Activated CD8-positive, alpha-beta T cell treated with anti-CD3 and anti-CD28 coated beads, Interleukin-2, amount 10 ng/mL, durations not matched to agents 7 days and 5 days (primary cell): ENCODE data around the gene TRIM14. TPM values are rescaled to one million over a fixed set of nuclear protein-coding genes. Genes with fewer than 3 reads are reported as not detected.
A peak's percentile ranks its signal among the peaks of the same experiment; 100 is the strongest.

Experiments used
- ATAC-seq: fragments of 150-1000 bp; cut with Tn5 transposase; one replicate; pipeline ENCODE4 v1.10.0; 2021; ENCODE audit warnings: moderate library complexity
- CTCF ChIA-PET: fragments of 350-600 bp; sonication (Branson Sonifier 250); formaldehyde crosslinking; loops from one replicate; lab custom pipeline; 2021; ENCODE audit warnings: antibody characterized with exemption; lab: Charles Lee
- POLR2A ChIA-PET: fragments of 350-600 bp; sonication (Branson Sonifier 250); formaldehyde crosslinking; loops from one replicate; lab custom pipeline; 2021; ENCODE audit warnings: antibody characterized with exemption; lab: Charles Lee
- DNase-seq: peaks from one replicate; pipeline ENCODE4 v3.0.0-alpha.2; 2020
- H3K27ac Mint-ChIP-seq: one replicate; pipeline ENCODE4 v1.8.0; 2021; ENCODE audit warnings: mild to moderate bottlenecking, mixed read lengths
- H3K27me3 Mint-ChIP-seq: one replicate; pipeline ENCODE4 v1.8.0; 2021; ENCODE audit warnings: low read depth, mixed read lengths
- H3K36me3 Mint-ChIP-seq: one replicate; pipeline ENCODE4 v1.8.0; 2021; ENCODE audit warnings: low read depth, mixed read lengths
- H3K4me1 Mint-ChIP-seq: one replicate; pipeline ENCODE4 v1.8.0; 2021; ENCODE audit warnings: low read depth, mixed read lengths
- H3K4me3 Mint-ChIP-seq: one replicate; pipeline ENCODE4 v1.8.0; 2021; ENCODE audit warnings: mild to moderate bottlenecking, mixed read lengths
- H3K9me3 Mint-ChIP-seq: one replicate; pipeline ENCODE4 v1.8.0; 2022; ENCODE audit warnings: mixed read lengths; ENCODE audit not compliant: insufficient read depth
- total RNA-seq, 2 experiments: library from RNA; stranded (reverse); gene quantifications; one replicate each; pipeline ENCODE4 v1.2.3, GENCODE V29; 2021

TRIM14 gene
- total RNA-seq, 2 experiments from 2014 or later: 85.2 to 90.5 TPM

- peaks cover 91% of the 10 kb centered on the region for H3K4me1 Mint-ChIP-seq
- peaks cover 79% of the 10 kb centered on the region for H3K36me3 Mint-ChIP-seq
- peak overlapping the region; percentile 98 for H3K27ac Mint-ChIP-seq
- CTCF ChIA-PET: interaction anchor here (1.7 to 5.0 kb wide), 3 partner anchors 9 to 17 kb away, joined by 6 to 50 read pairs (median 7); partner anchors contain the start of gene TRIM14
- peak overlapping the region; percentile 48 for H3K4me3 Mint-ChIP-seq
- POLR2A ChIA-PET: interaction anchor here (1.5 to 2.5 kb wide), 2 partner anchors 14 to 152 kb away, joined by 4 to 12 read pairs; partner anchors contain the start of gene TRIM14
- no peak for DNase-seq
- ATAC-seq: no peak
- no peaks in the 10 kb centered on the region for H3K27me3 Mint-ChIP-seq
- H3K9me3 Mint-ChIP-seq: no peaks in the 10 kb centered on the region
Observed at GRCh38 chr9:98104445-98104881, 14.6 kb downstream of the TRIM14 start.

GRCh38 chr9:98101868-98102273 is 17.2 kb downstream of the TRIM14 start:
- DNase-seq (peak; percentile 93), ATAC-seq (peak; percentile 98)
- Mint-ChIP-seq H3K4me3 (peak overlapping the region; percentile 79), H3K36me3 (peaks cover 76% of the 10 kb centered on the region), H3K9me3 (no peaks in the 10 kb centered on the region), H3K27me3 (no peaks in the 10 kb centered on the region), H3K27ac (peak overlapping the region; percentile 99), H3K4me1 (peaks cover 86% of the 10 kb centered on the region)
- ChIA-PET POLR2A (interaction anchor here (0.6 to 2.2 kb wide), 13 partner anchors 9 to 179 kb away, joined by 3 to 33 read pairs (median 6); partner anchors contain the start of genes CORO2A, NANS, TBC1D2 and TRIM14), CTCF (interaction anchor here (0.7 to 5.0 kb wide), 14 partner anchors 9 to 195 kb away, joined by 3 to 50 read pairs (median 4); partner anchors contain the start of genes TBC1D2 and TRIM14)

- peaks cover 75% of the 10 kb centered on the region for H3K36me3 Mint-ChIP-seq
- ATAC-seq: no peak
Observed at GRCh38 chr9:98101416-98101815, 17.6 kb downstream of the TRIM14 start.

GRCh38 chr9:98100456-98100855 is 18.6 kb downstream of the TRIM14 start:
- H3K27ac Mint-ChIP-seq: peak overlapping the region; percentile 56
- no peaks in the 10 kb centered on the region for H3K27me3 Mint-ChIP-seq
- ChIA-PET CTCF (interaction anchor here (1.2 to 5.0 kb wide), 6 partner anchors 8 to 164 kb away, joined by 3 to 50 read pairs (median 10); partner anchors contain the start of gene TRIM14), POLR2A (interaction anchor here (0.9 to 1.4 kb wide), 3 partner anchors 8 to 23 kb away, joined by 4 to 5 read pairs (median 5); partner anchors contain the start of gene TRIM14)
- H3K36me3 Mint-ChIP-seq: peaks cover 74% of the 10 kb centered on the region
- ATAC-seq (no peak), DNase-seq (no peak)
- no peaks in the 10 kb centered on the region for H3K9me3 Mint-ChIP-seq
- H3K4me1 Mint-ChIP-seq: peaks cover 75% of the 10 kb centered on the region
- H3K4me3 Mint-ChIP-seq: peak overlapping the region; percentile 6

More at GRCh38 chr9:98101416-98101815, 17.6 kb downstream of the TRIM14 start:
- H3K4me3 Mint-ChIP-seq: peak overlapping the region; percentile 79
- no peaks in the 10 kb centered on the region for H3K27me3 Mint-ChIP-seq
- no peak for DNase-seq
- peak overlapping the region; percentile 99 for H3K27ac Mint-ChIP-seq
- H3K9me3 Mint-ChIP-seq: no peaks in the 10 kb centered on the region
- peaks cover 85% of the 10 kb centered on the region for H3K4me1 Mint-ChIP-seq
- POLR2A ChIA-PET: interaction anchor here (0.6 to 2.2 kb wide), 12 partner anchors 9 to 179 kb away, joined by 3 to 33 read pairs (median 6); partner anchors contain the start of genes CORO2A, NANS, TBC1D2 and TRIM14
- CTCF ChIA-PET: interaction anchor here (0.7 to 5.0 kb wide), 15 partner anchors 9 to 195 kb away, joined by 3 to 50 read pairs (median 4); partner anchors contain the start of genes TBC1D2 and TRIM14

GRCh38 chr9:98099898-98100297 is 19.1 kb downstream of the TRIM14 start:
- no peak for ATAC-seq
- Mint-ChIP-seq H3K4me3 (peak overlapping the region; percentile 6), H3K9me3 (no peaks in the 10 kb centered on the region), H3K36me3 (peaks cover 72% of the 10 kb centered on the region), H3K27ac (peak overlapping the region; percentile 71), H3K27me3 (no peaks in the 10 kb centered on the region), H3K4me1 (peaks cover 69% of the 10 kb centered on the region)
- no peak for DNase-seq
- POLR2A ChIA-PET: interaction anchor here (0.7 to 1.4 kb wide), 4 partner anchors 9 to 710 kb away, joined by 3 to 5 read pairs (median 4); partner anchors contain the start of gene TRIM14
- CTCF ChIA-PET: interaction anchor here (1.0 to 5.0 kb wide), 4 partner anchors 18 to 164 kb away, joined by 3 to 50 read pairs (median 8); partner anchors contain the start of gene TRIM14

- Mint-ChIP-seq H3K9me3 (no peaks in the 10 kb centered on the region), H3K27me3 (no peaks in the 10 kb centered on the region), H3K4me3 (no peak overlapping the region), H3K36me3 (peaks cover 72% of the 10 kb centered on the region), H3K27ac (peak overlapping the region; percentile 71), H3K4me1 (peaks cover 65% of the 10 kb centered on the region)
- CTCF ChIA-PET: interaction anchor here (1.0 kb wide), 1 partner anchor 106 kb away, joined by 3 read pairs; no protein-coding TSS in a partner anchor
- ATAC-seq (no peak), DNase-seq (no peak)
- POLR2A ChIA-PET: interaction anchor here (0.7 to 2.5 kb wide), 3 partner anchors 10 to 710 kb away, joined by 3 to 18 read pairs (median 5); partner anchors contain the start of gene TRIM14
Observed at GRCh38 chr9:98099346-98099745, 19.7 kb downstream of the TRIM14 start.

GRCh38 chr9:98097836-98098235 is 21.2 kb downstream of the TRIM14 start:
- Mint-ChIP-seq H3K4me1 (peaks cover 56% of the 10 kb centered on the region), H3K27me3 (no peaks in the 10 kb centered on the region), H3K36me3 (peaks cover 72% of the 10 kb centered on the region), H3K27ac (peak overlapping the region; percentile 8), H3K4me3 (no peak overlapping the region), H3K9me3 (no peaks in the 10 kb centered on the region)
- POLR2A ChIA-PET: interaction anchor here (0.8 to 2.5 kb wide), 9 partner anchors 12 to 159 kb away, joined by 3 to 18 read pairs (median 4); partner anchors contain the start of genes CORO2A, TBC1D2 and TRIM14
- DNase-seq (no peak), ATAC-seq (no peak)
- CTCF ChIA-PET: interaction anchor here (0.7 to 2.1 kb wide), 13 partner anchors 14 to 175 kb away, joined by 3 to 11 read pairs (median 4); partner anchors contain the start of genes TRIM14 and TRMO

- peaks cover 74% of the 10 kb centered on the region for H3K36me3 Mint-ChIP-seq
- ATAC-seq (no peak), DNase-seq (no peak)
- peak overlapping the region; percentile 62 for H3K27ac Mint-ChIP-seq
- H3K27me3 Mint-ChIP-seq: no peaks in the 10 kb centered on the region
- peaks cover 41% of the 10 kb centered on the region for H3K4me1 Mint-ChIP-seq
- POLR2A ChIA-PET: interaction anchor here (0.6 to 1.1 kb wide), 2 partner anchors 9 to 22 kb away, joined by 3 to 4 read pairs; no protein-coding TSS in a partner anchor
- CTCF ChIA-PET: interaction anchor here (1.3 kb wide), 1 partner anchor 22 kb away, joined by 3 read pairs; no protein-coding TSS in a partner anchor
- H3K9me3 Mint-ChIP-seq: no peaks in the 10 kb centered on the region
- no peak overlapping the region for H3K4me3 Mint-ChIP-seq
Observed at GRCh38 chr9:98096091-98096490, 22.9 kb downstream of the TRIM14 start.

- DNase-seq: no peak
- Mint-ChIP-seq H3K27ac (peak overlapping the region; percentile 66), H3K4me3 (no peak overlapping the region), H3K9me3 (no peaks in the 10 kb centered on the region), H3K27me3 (no peaks in the 10 kb centered on the region), H3K4me1 (peaks cover 36% of the 10 kb centered on the region), H3K36me3 (peaks cover 74% of the 10 kb centered on the region)
- ChIA-PET CTCF (interaction anchor here (1.3 kb wide), 1 partner anchor 23 kb away, joined by 3 read pairs; no protein-coding TSS in a partner anchor), POLR2A (interaction anchor here (0.6 to 1.1 kb wide), 2 partner anchors 9 to 28 kb away, joined by 3 to 4 read pairs; no protein-coding TSS in a partner anchor)
- no peak for ATAC-seq
Observed at GRCh38 chr9:98095401-98095800, 23.6 kb downstream of the TRIM14 start.

- H3K36me3 Mint-ChIP-seq: peaks cover 72% of the 10 kb centered on the region
- DNase-seq (no peak), ATAC-seq (no peak)
- no peak overlapping the region for H3K27ac Mint-ChIP-seq
- H3K4me1 Mint-ChIP-seq: peaks cover 32% of the 10 kb centered on the region
- H3K9me3 Mint-ChIP-seq: no peaks in the 10 kb centered on the region
- H3K27me3 Mint-ChIP-seq: no peaks in the 10 kb centered on the region
- ChIA-PET CTCF (no interaction called here), POLR2A (interaction anchor here (0.5 to 1.1 kb wide), 3 partner anchors 8 to 69 kb away, joined by 3 to 4 read pairs (median 3); no protein-coding TSS in a partner anchor)
- no peak overlapping the region for H3K4me3 Mint-ChIP-seq
Observed at GRCh38 chr9:98094851-98095250, 24.2 kb downstream of the TRIM14 start.

- no peak for DNase-seq
- no peak overlapping the region for H3K4me3 Mint-ChIP-seq
- no peak for ATAC-seq
- peaks cover 27% of the 10 kb centered on the region for H3K4me1 Mint-ChIP-seq
- H3K36me3 Mint-ChIP-seq: peaks cover 71% of the 10 kb centered on the region
- no peaks in the 10 kb centered on the region for H3K9me3 Mint-ChIP-seq
- CTCF ChIA-PET: no interaction called here
- no peak overlapping the region for H3K27ac Mint-ChIP-seq
- H3K27me3 Mint-ChIP-seq: no peaks in the 10 kb centered on the region
- POLR2A ChIA-PET: no interaction called here
Observed at GRCh38 chr9:98094316-98094715, 24.7 kb downstream of the TRIM14 start.
